Stimulated activated CD8-positive, alpha-beta memory T cell treated with anti-CD3 and anti-CD28 coated beads, Interleukin-12 subunit alpha, Interleukin-12 subunit beta, amount 100 ng/mL, for 24 hours (primary cell): ENCODE measurements around the gene LIN37.
"Not testable (repeated sequence)": the region's sequence is repeated elsewhere in the genome, so short reads cannot be mapped to it uniquely, and the experiment has no call there.

Experiments used
- DNase-seq: peaks from one replicate; pipeline ENCODE4 v3.0.0-alpha.2; 2020; ENCODE audit errors: extremely low read depth

The LIN37 gene

DNA sequence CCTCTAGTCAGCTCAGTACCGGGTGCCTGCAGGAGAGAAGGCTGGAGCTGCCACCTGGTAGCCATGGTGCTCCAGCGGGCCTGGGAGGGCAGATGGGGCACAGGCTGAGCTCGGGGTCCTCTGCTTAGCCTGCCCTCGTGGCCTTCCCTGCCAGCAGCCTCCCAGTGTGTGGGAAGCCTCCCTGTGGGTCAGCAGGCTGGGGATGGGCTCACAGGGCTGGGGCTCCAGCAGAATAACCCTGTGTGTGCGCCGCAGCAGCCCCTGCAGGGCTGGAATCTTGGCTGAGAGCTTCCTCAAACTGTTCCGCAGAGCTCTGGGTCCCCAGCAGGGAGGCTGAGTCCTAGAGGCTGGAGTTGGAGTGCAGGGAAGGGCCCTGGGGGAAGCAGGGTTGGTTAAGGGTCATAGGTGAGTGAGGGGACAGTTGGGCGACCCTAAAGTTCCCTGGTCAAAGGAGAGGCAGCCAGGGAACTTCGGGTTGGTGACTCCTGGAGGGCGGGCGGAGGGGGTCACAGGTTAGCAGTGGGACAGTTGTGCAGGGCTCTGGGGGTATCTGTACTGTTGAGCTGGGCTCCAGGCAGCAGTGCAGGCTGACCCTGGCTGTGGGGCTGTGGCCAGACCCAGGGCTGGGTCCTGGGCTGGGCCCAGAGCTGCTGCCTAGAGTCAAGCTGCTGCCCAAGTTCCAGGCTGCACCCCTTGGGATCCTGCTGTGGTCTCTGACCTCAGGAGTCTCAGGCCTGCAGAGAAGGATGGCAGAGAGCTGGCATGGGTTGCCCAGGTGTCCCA, 41.0 kb downstream of the LIN37 start:
- no peak for DNase-seq

DNA sequence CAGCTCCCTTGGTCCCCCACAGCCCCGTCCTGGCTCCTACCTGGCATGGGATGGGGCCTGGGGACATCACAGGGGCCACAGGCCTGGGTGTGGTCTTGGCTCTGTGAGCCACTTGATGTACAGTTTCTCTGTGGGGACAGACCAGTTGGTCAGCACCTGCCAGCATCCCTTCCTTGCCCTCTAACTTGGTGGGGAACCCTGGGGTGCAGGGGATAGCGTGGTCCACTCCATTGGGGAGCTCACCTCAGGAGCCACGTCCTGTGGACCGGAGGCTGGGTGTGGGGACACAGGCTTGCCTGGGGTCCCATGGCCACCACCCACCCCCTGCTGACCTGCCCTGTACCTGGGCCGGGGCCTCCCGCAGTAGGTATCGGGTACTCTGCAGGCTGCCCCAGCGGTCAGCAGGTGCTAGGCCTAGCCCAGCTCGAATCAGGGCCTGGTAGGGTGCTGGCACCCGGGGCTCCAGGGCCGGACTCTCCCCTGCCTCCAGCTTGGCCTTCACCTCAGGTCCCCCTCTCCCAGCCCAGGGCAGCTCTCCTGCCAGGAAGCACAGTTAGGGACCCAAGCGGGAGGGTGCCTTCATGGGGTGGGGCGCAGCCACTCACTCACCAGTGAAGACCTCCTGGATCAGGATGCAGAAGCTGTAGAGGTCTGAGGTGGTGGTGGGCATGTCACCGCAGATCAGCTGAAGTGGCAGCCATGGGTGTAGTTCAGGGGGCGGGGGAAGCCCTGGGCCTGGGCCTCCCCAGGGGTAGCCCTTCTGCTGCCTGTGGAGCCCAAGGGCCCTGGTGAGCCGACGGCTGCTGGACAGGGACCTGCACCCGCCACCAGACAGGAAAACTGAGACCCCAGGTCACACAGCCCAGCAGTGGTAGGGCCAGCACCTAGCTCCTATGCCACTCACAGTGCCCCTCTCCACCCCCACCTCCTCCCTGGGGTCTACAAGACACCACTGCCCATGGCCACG, 41.9 kb downstream of the LIN37 start:
- DNase-seq: no peak

DNA sequence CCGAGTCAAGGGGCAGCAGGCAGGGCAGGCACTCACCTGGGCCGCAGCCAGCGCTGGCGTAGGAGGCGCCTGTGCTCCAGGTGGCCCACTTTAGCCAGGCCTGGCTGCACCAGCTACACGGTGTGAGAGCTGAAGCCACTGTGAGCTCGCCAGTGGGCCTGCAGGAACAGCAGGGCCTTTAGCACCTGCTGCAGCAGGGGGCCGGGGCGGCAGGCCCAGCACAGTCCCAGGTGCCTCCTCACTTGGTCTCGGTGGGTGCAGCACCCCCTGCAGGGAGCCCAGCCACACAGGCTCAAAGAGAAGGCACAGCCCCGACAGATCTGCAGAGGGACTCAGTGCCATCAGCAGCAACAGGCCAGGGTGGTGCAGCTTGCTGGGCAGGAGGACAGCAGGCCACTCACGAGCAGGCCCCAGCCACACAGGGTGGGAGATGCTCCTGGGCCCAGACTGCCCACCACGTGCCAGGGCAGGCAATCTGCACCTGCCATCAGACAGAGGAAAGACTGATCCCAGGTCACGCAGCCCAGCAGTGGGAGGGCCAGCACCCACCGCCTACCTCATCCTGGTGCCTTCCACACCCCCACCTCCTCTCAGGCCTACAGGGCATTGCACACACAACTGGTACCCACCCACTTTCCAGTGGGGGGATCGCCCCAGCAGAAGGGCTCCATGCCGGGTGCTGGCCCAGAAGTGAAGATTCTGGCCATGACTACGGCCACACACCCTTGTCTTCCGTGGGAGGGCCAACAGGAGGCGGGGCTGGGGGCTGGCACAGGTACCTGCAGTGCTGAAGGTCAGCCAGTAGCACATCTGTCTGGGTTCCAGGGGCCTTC, 42.8 kb downstream of the LIN37 start:
- no peak for DNase-seq

- no peak for DNase-seq
Measured at GRCh38 chr19:35791814-35792279, 43.5 kb downstream of the LIN37 start.

GRCh38 chr19:35792312-35792711, 43.9 kb downstream of the LIN37 start:
- no peak for DNase-seq

- no peak for DNase-seq
Measured at GRCh38 chr19:35792888-35793287, 44.5 kb downstream of the LIN37 start.

GRCh38 chr19:35793381-35794165, 45.2 kb downstream of the LIN37 start:
- no peak for DNase-seq

DNA sequence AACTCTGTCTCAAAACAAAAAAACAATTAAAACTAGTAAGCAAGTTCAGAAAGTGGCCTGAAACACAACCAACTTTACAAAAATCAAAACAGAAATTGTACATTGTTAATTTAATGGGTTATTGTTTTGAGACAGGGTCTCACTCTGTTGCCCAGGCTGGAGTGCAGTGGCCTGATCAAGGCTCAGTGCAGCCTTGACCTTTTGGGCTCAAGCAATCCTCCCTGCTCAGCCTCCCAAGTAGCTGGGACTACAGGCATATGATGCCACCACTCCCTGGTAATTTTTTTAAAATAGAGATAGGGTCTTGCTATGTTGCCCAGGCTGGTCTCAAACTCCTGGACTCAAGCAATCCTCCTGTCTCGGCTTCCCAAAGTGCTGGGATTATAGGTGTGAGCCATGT, 47.2 kb downstream of the LIN37 start:
- DNase-seq: not testable (repeated sequence)

DNA sequence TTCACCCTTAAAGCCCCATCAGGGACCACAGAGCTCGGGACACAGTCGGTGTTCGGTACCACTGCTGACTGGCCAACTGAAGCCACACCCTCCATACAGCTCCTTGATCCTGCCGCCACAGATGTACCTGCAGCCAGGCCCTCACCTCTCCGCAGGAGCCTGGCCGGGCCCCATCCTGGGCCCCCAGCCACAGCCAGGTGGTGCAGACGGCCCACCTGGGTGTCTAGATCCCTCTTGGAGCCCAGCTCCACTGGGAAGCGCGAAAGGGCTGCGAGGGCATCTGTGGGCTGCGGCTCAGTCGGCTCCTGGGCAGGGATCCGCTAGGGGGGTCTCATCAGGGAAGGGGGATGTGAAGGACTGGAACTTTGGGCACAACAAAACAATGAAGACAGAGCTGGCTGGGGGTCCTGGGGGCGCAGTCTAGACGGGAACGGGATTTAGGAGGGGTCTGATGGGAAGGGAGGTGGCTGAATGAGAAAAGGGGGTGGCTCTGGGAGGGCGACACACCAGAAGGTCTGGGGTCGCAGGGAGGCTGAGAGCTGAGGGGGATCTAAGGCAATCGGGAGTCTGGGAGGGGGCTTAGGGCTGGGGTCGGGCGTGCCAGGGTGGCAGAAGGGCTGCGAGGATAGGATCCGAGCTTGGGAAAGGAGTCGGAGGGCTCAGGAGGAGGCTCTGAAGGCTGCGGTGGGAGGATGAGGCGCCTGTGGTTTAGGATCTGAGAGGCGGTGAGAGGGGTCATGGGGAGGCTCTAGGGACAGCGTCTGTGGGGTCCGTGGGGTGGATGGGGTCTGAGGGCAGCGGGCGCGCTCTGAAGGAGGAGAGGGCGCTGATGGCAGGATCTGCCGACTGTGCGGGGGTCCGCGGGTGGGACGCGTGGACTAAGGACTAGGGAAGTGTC, 48.5 kb downstream of the LIN37 start:
- DNase-seq: no peak

DNA sequence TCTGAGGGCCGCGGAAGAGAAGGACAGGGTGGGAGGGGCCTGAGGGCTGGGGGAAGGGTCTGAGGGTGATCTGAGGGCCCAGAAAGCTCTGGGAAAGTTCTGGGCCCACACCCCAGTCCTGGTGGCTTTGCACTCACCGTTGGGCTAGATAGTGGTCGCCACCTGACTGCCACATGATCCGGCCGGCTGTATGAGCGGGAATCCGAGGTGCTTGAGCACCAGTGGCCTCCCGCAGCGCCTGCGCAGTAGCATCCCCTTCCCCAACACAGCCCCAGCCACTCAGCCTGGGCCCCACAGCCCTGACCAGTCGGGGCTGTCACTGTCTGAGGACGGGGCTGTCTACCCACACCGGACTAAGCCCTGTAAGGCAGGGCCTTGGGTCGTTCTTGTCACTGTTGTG, 49.3 kb downstream of the LIN37 start:
- DNase-seq: no peak

DNA sequence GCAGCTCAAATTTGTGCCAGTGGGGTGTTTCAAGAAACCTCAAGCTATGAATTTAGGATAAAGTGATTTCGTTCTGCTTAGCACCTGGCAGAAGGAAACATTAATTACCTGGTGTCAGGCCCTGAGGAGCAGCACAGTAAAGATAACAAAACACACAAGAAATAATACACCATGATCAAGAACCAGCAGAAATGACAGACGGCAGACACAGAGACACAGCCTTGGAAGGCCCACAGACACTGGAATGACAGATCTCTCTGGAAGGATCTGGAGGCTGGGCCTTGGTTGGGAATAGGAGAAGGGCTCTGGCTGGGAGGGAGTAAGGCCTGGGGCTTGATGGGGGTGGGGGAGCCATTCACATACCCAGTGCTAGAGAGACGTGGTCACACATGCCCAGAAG, 53.5 kb downstream of the LIN37 start:
- DNase-seq: no peak
